Activated CD4-positive, CD25-positive, alpha-beta regulatory T cell treated with anti-CD3 and anti-CD28 coated beads, Interleukin-2, amount 50 U/mL, for 72 hours (primary cell): Measurements from ENCODE around the gene LRRK1.

Source experiments
- DNase-seq: peaks from one replicate; pipeline ENCODE4 v3.0.0; 2021

LRRK1 gene

GRCh38 chr15:100981086-100981485 lies 61.9 kb downstream of the LRRK1 start:
- DNase-seq = no peak

GRCh38 chr15:100983221-100983620 lies 64.1 kb downstream of the LRRK1 start:
- DNase-seq = no peak

- DNase-seq = no peak
Observed at GRCh38 chr15:100985401-100985800, 66.2 kb downstream of the LRRK1 start.

- DNase-seq = no peak
Observed at GRCh38 chr15:100986158-100986896, 67.2 kb downstream of the LRRK1 start.

GRCh38 chr15:100987143-100987542 lies 68.0 kb downstream of the LRRK1 start:
- DNase-seq = no peak

- no peak for DNase-seq
Observed at GRCh38 chr15:100988297-100988696, 69.1 kb downstream of the LRRK1 start.

GRCh38 chr15:100988857-100989256 lies 69.7 kb downstream of the LRRK1 start:
- no peak for DNase-seq

GRCh38 chr15:100994597-100995446 lies 75.7 kb downstream of the LRRK1 start:
- no peak for DNase-seq

- DNase-seq = no peak
Observed at GRCh38 chr15:100995471-100996430, 76.6 kb downstream of the LRRK1 start.

GRCh38 chr15:100997442-100997841 lies 78.3 kb downstream of the LRRK1 start:
- no peak for DNase-seq

GRCh38 chr15:100998630-100999029 lies 79.5 kb downstream of the LRRK1 start:
- DNase-seq = no peak

- DNase-seq = no peak
Observed at GRCh38 chr15:100999369-100999768, 80.2 kb downstream of the LRRK1 start.

GRCh38 chr15:101000271-101000681 lies 81.1 kb downstream of the LRRK1 start:
- no peak for DNase-seq

GRCh38 chr15:101001056-101001455 lies 81.9 kb downstream of the LRRK1 start:
- no peak for DNase-seq

- no peak for DNase-seq
Observed at GRCh38 chr15:101001796-101002195, 82.6 kb downstream of the LRRK1 start.

GRCh38 chr15:101003081-101003480 lies 83.9 kb downstream of the LRRK1 start:
- no peak for DNase-seq

GRCh38 chr15:101003706-101004105 lies 84.5 kb downstream of the LRRK1 start:
- no peak for DNase-seq

- DNase-seq = no peak
Observed at GRCh38 chr15:101004500-101004899, 85.3 kb downstream of the LRRK1 start.

- DNase-seq = no peak
Observed at GRCh38 chr15:101004986-101005747, 86.0 kb downstream of the LRRK1 start.

GRCh38 chr15:101006931-101007691 lies 88.0 kb downstream of the LRRK1 start:
- DNase-seq = peak; percentile 64
